Endothelial cell of umbilical vein (primary cell): ENCODE measurements around the gene DDX39A.

Source experiments
- CTCF ChIP-seq, 2 donors: IDR thresholded peaks; 1 replicate in 1 of 2; 2 replicates in 1 of 2; pipeline ENCODE4 v1.5.1; 2011; ENCODE audit warnings: low read length in 2 of 2, mild to moderate bottlenecking in 2 of 2, moderate library complexity in 2 of 2, control low read depth in 1 of 2, inconsistent platforms in 1 of 2, low read depth in 1 of 2; ENCODE audit not compliant: insufficient read depth in 1 of 2; ENCODE audit errors: extremely low read depth in 1 of 2
- EZH2 ChIP-seq: IDR thresholded peaks from 2 replicates; pipeline ENCODE4 v1.6.1; 2012; ENCODE audit warnings: borderline replicate concordance, low read depth, mild to moderate bottlenecking, moderate library complexity, low read length, inconsistent platforms; ENCODE audit not compliant: severe bottlenecking
- GATA2 ChIP-seq: IDR thresholded peaks from 2 replicates; pipeline ENCODE4 v1.7.0; 2011; ENCODE audit warnings: low read depth, mild to moderate bottlenecking, moderate library complexity, mixed read lengths, low read length; ENCODE audit not compliant: insufficient read length, insufficient read depth
- JUN ChIP-seq: IDR thresholded peaks from 2 replicates; pipeline ENCODE4 v1.6.1; 2011; ENCODE audit warnings: borderline replicate concordance, low read depth; ENCODE audit not compliant: insufficient read length, insufficient read depth
- MAX ChIP-seq: IDR thresholded peaks from 2 replicates; pipeline ENCODE4 v1.6.1; 2011; ENCODE audit not compliant: insufficient read depth, insufficient read length
- MYC ChIP-seq: IDR thresholded peaks from one replicate; pipeline ENCODE4 v1.6.1; 2011; ENCODE audit warnings: mild to moderate bottlenecking, low read depth, low read length
- POLR2A ChIP-seq: IDR thresholded peaks from 2 replicates; pipeline ENCODE4 v1.6.1; 2012; ENCODE audit warnings: low read depth, mild to moderate bottlenecking, control low read depth, low read length
- POLR2AphosphoS5 ChIP-seq: IDR thresholded peaks from 2 replicates; pipeline ENCODE4 v1.6.1; 2012; ENCODE audit warnings: low read depth, mild to moderate bottlenecking, control low read depth, low read length, moderate library complexity; ENCODE audit not compliant: insufficient read depth

GRCh38 chr19:14425696-14426138 is 6.6 kb upstream of the DDX39A start:
- TF ChIP-seq JUN (no peak), CTCF (IDR thresholded peaks at IDR 0.05; ENCODE audit: extremely low read depth in 1 of 2, insufficient read depth in 1 of 2, low read depth in 1 of 2, low read length in 2 of 2) (no peak), EZH2 (no peak), POLR2A (no peak), POLR2AphosphoS5 (no peak), GATA2 (no peak), MYC (no peak), MAX (no peak)
